PC-9 (cell line): ENCODE results near the gene KIF6. TPM values are rescaled to one million over a fixed set of nuclear protein-coding genes. Genes with fewer than 3 reads are reported as not detected.

ENCODE experiments used
- BruUV-seq: library from RNA; stranded (reverse); fragments of 400-500 nt; replicated peaks from 2 replicates; lab custom pipeline; 2021; lab: Mats Ljungman, UMichigan
- CTCF ChIA-PET: fragments of 300-600 bp; sonication (Branson Sonifier 250); formaldehyde crosslinking; loops from one replicate; lab custom pipeline; 2022; ENCODE audit warnings: antibody characterized with exemption; lab: Charles Lee
- POLR2A ChIA-PET: fragments of 300-600 bp; sonication (Branson Sonifier 250); formaldehyde crosslinking; loops from one replicate; lab custom pipeline; 2022; ENCODE audit warnings: antibody characterized with exemption; ENCODE audit not compliant: unreplicated experiment; lab: Charles Lee
- DNase-seq, 2 experiments: peaks; one replicate each; pipeline versions ENCODE4 v3.0.0 to v3.0.0-alpha.2; 2015 to 2022; ENCODE audit warnings: mixed read lengths in 1 of 2
- H2AFZ ChIP-seq: fragments of 200-600 bp; sonication (generic); 2 replicates; pipeline ENCODE4 v1.8.1; 2017; ENCODE audit warnings: antibody characterized with exemption
- H3F3A ChIP-seq: fragments of 200-600 bp; sonication (generic); 2 replicates; pipeline ENCODE4 v1.8.1; 2017; ENCODE audit warnings: antibody characterized with exemption, mild to moderate bottlenecking, low read depth; ENCODE audit not compliant: insufficient read depth
- H3K27ac ChIP-seq: fragments of 200-600 bp; sonication (generic); 2 replicates; pipeline ENCODE4 v1.6.1; 2016; ENCODE audit warnings: mixed run types
- H3K27me3 ChIP-seq: fragments of 200-600 bp; sonication (generic); 2 replicates; pipeline ENCODE4 v1.6.1; 2016; ENCODE audit warnings: low read depth, mixed run types; ENCODE audit not compliant: insufficient read depth
- H3K36me3 ChIP-seq: fragments of 200-600 bp; sonication (generic); 2 replicates; pipeline ENCODE4 v1.6.1; 2016; ENCODE audit warnings: low read depth, mixed run types
- H3K4me1 ChIP-seq: fragments of 200-600 bp; sonication (generic); replicated peaks from 2 replicates; pipeline ENCODE4 v1.6.1; 2016; ENCODE audit warnings: mixed run types; ENCODE audit not compliant: insufficient read depth
- H3K4me2 ChIP-seq: fragments of 200-600 bp; sonication (generic); 2 replicates; pipeline ENCODE4 v1.6.1; 2017; ENCODE audit warnings: mixed run types
- H3K4me3 ChIP-seq: fragments of 200-600 bp; sonication (generic); 2 replicates; pipeline ENCODE4 v1.6.1; 2016; ENCODE audit warnings: mixed run types
- H3K79me2 ChIP-seq: fragments of 200-600 bp; sonication (generic); 2 replicates; pipeline ENCODE4 v1.6.1; 2017; ENCODE audit warnings: low read depth, mixed run types
- H3K9me2 ChIP-seq: fragments of 200-600 bp; sonication (generic); 2 replicates; pipeline ENCODE4 v1.8.1; 2017; ENCODE audit warnings: mild to moderate bottlenecking; ENCODE audit not compliant: insufficient read depth
- H3K9me3 ChIP-seq: fragments of 200-600 bp; sonication (generic); 2 replicates; pipeline ENCODE4 v1.8.1; 2016; ENCODE audit warnings: low read depth; ENCODE audit not compliant: insufficient read depth
- H4K20me1 ChIP-seq: fragments of 200-600 bp; sonication (generic); 2 replicates; pipeline ENCODE4 v1.8.1; 2017; ENCODE audit not compliant: insufficient read depth
- CTCF ChIP-seq: fragments of 200-600 bp; sonication (generic); conservative IDR thresholded peaks from 2 replicates; pipeline ENCODE4 v1.6.1; 2017; ENCODE audit warnings: mixed run types, antibody characterized with exemption, mild to moderate bottlenecking, moderate library complexity
- EZH2 ChIP-seq: fragments of 200-600 bp; sonication (generic); IDR thresholded peaks from 2 replicates; pipeline ENCODE4 v1.8.0; 2017; ENCODE audit warnings: antibody characterized with exemption, low read depth
- intact Hi-C: fragments of 100-400 bp; cut with micrococcal nuclease; formaldehyde crosslinking; loops from one replicate; pipeline ENCODE4 v1.10.0; 2022; ENCODE audit not compliant: unreplicated experiment
- total RNA-seq: library from RNA; stranded (reverse); gene quantifications from 2 replicates; pipeline ENCODE4 v1.2.3, GENCODE V29; 2021

KIF6 gene
- total RNA-seq, 1 experiment from 2014 or later = not detected

- no peaks in the 10 kb centered on the region for H3K9me3 ChIP-seq
- CTCF ChIA-PET = no interaction called here
Measured at GRCh38 chr6:39693206-39693605, 32.0 kb downstream of the KIF6 start.

GRCh38 chr6:39688494-39688893 is 36.7 kb downstream of the KIF6 start:
- H4K20me1 ChIP-seq = no peaks in the 10 kb centered on the region
- no peak overlapping the region for H3K4me2 ChIP-seq
- no peak overlapping the region for H2AFZ ChIP-seq
- ChIA-PET CTCF (no interaction called here), POLR2A (no interaction called here)
- no peaks in the 10 kb centered on the region for H3K9me3 ChIP-seq
- intact Hi-C loops = no loop called here
- no peak for TF ChIP-seq EZH2
- TF ChIP-seq CTCF = no peak
- no TSS peak for BruUV-seq
- H3K36me3 ChIP-seq = no peaks in the 10 kb centered on the region
- H3K9me2 ChIP-seq = no peaks in the 10 kb centered on the region; the same call in 1 of the 2 replicates
- no peaks in the 10 kb centered on the region for H3K4me1 ChIP-seq
- no peak overlapping the region for H3K4me3 ChIP-seq
- no peaks in the 10 kb centered on the region for H3F3A ChIP-seq
- H3K27me3 ChIP-seq = no peaks in the 10 kb centered on the region; the same call in 1 of the 2 replicates
- no peak for DNase-seq
- no peaks in the 10 kb centered on the region for H3K79me2 ChIP-seq
- no peak overlapping the region for H3K27ac ChIP-seq

More at GRCh38 chr6:39693206-39693605, 32.0 kb downstream of the KIF6 start:
- Histone ChIP-seq H3K36me3 (no peaks in the 10 kb centered on the region), H3K27me3 (no peaks in the 10 kb centered on the region), H2AFZ (no peak overlapping the region), H3K4me3 (no peak overlapping the region), H3K4me1 (no peaks in the 10 kb centered on the region), H4K20me1 (no peaks in the 10 kb centered on the region), H3F3A (no peaks in the 10 kb centered on the region), H3K27ac (no peak overlapping the region), H3K4me2 (no peak overlapping the region), H3K79me2 (no peaks in the 10 kb centered on the region), H3K9me2 (no peaks in the 10 kb centered on the region)
- no peak for DNase-seq
- no TSS peak for BruUV-seq
- POLR2A ChIA-PET = no interaction called here
- intact Hi-C loops = no loop called here
- TF ChIP-seq CTCF (no peak), EZH2 (no peak)

GRCh38 chr6:39686976-39687375 is 38.2 kb downstream of the KIF6 start:
- H4K20me1 ChIP-seq = no peaks in the 10 kb centered on the region
- TF ChIP-seq EZH2 = no peak
- TF ChIP-seq CTCF = no peak
- no peak overlapping the region for H3K27ac ChIP-seq
- no peaks in the 10 kb centered on the region; the same call in 1 of the 2 replicates for H3K9me2 ChIP-seq
- intact Hi-C loops = no loop called here
- H3F3A ChIP-seq = no peaks in the 10 kb centered on the region
- no peak overlapping the region for H3K4me3 ChIP-seq
- no peak overlapping the region for H2AFZ ChIP-seq
- no peak overlapping the region for H3K4me2 ChIP-seq
- H3K36me3 ChIP-seq = no peaks in the 10 kb centered on the region
- ChIA-PET CTCF (no interaction called here), POLR2A (no interaction called here)
- DNase-seq = no peak
- no TSS peak for BruUV-seq
- no peaks in the 10 kb centered on the region; the same call in 1 of the 2 replicates for H3K27me3 ChIP-seq
- no peaks in the 10 kb centered on the region for H3K9me3 ChIP-seq
- no peaks in the 10 kb centered on the region for H3K79me2 ChIP-seq
- no peaks in the 10 kb centered on the region for H3K4me1 ChIP-seq
